Stimulated activated naive B cell treated with anti-CD40 and anti-IgM and Interleukin-4, amounts not matched to agents 10 μg/mL and 1 μg/mL and 100 μg/mL, for 72 hours (primary cell): ENCODE measurements around the gene MRGPRX2.

Source experiments
- ATAC-seq, 2 donors: fragments of 150-1000 bp; cut with Tn5 transposase; replicated peaks; 2 replicates each; pipeline ENCODE4 v1.10.0; 2021; ENCODE audit warnings: moderate library complexity in 1 of 2
- DNase-seq: peaks from one replicate; pipeline ENCODE4 v3.0.0; 2021
- H3K27ac Mint-ChIP-seq: one replicate; pipeline ENCODE4 v1.8.0; 2022; ENCODE audit warnings: mild to moderate bottlenecking, mixed read lengths
- H3K27me3 Mint-ChIP-seq, 2 donors: one replicate each; pipeline ENCODE4 v1.8.0; 2022; ENCODE audit warnings: mixed read lengths in 2 of 2
- H3K36me3 Mint-ChIP-seq, 2 donors: one replicate each; pipeline ENCODE4 v1.8.0; 2022; ENCODE audit warnings: mixed read lengths in 2 of 2, mild to moderate bottlenecking in 1 of 2
- H3K4me1 Mint-ChIP-seq, 2 donors: one replicate each; pipeline ENCODE4 v1.8.0; 2022; ENCODE audit warnings: mixed read lengths in 2 of 2, mild to moderate bottlenecking in 1 of 2
- H3K4me3 Mint-ChIP-seq, 2 donors: one replicate each; pipeline ENCODE4 v1.8.0; 2022; ENCODE audit warnings: mild to moderate bottlenecking in 2 of 2, mixed read lengths in 2 of 2, moderate library complexity in 1 of 2
- H3K9me3 Mint-ChIP-seq, 2 donors: one replicate each; pipeline ENCODE4 v1.8.0; 2022; ENCODE audit warnings: mixed read lengths in 2 of 2, mild to moderate bottlenecking in 1 of 2

MRGPRX2 gene

DNA sequence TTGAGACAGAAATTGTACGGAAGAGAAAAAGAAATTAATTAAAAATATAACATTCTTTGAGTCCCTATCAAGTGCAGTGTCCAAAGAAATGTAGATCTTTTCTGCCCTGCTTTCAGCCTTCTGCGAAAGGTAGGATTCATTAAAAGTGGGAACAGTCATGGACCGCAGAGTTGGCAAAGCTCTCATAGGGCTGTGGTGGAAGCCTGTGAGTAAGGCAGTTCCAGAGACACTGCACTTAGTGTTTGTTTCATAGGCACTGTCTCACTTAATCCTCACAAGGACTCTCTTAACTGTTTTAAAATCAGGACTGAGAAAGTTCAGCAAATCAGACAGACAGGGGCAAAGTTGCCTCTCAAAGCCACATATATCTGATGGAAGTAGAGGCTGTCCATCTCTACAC is 5.5 kb downstream of the MRGPRX2 start:
- no peak overlapping the region for H3K4me3 Mint-ChIP-seq
- DNase-seq (no peak), ATAC-seq (no peak)
- H3K27ac Mint-ChIP-seq, result no peak overlapping the region
- H3K36me3 Mint-ChIP-seq, result peaks cover 0 to 4% of the 10 kb centered on the region in 2 donors
- H3K9me3 Mint-ChIP-seq, result peaks cover 12 to 17% of the 10 kb centered on the region in 2 donors
- H3K27me3 Mint-ChIP-seq, result no peaks in the 10 kb centered on the region
- H3K4me1 Mint-ChIP-seq, result no peaks in the 10 kb centered on the region

DNA sequence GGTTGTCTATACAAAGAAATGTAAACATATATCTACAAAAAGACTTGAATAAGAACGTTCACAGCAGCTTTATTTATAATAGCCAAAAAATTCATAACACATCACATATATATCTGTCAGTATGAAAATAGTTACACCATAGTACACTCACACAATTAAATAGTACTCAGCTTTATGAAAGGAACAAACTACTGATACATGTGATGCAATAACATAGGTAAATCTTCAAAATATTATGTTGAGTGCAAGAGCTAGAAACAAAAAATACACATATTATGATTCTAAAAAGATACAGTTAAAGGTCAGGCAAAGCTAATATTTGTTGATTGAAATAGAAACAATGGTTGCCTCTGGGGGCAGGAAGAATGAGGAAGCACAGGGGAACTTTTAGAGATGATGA is 6.6 kb downstream of the MRGPRX2 start:
- H3K4me3 Mint-ChIP-seq, result no peak overlapping the region
- H3K4me1 Mint-ChIP-seq, result no peaks in the 10 kb centered on the region
- peaks cover 15 to 20% of the 10 kb centered on the region in 2 donors for H3K9me3 Mint-ChIP-seq
- H3K36me3 Mint-ChIP-seq, result peaks cover 0 to 4% of the 10 kb centered on the region in 2 donors
- H3K27me3 Mint-ChIP-seq, result no peaks in the 10 kb centered on the region
- DNase-seq (no peak), ATAC-seq (no peak)
- H3K27ac Mint-ChIP-seq, result no peak overlapping the region

DNA sequence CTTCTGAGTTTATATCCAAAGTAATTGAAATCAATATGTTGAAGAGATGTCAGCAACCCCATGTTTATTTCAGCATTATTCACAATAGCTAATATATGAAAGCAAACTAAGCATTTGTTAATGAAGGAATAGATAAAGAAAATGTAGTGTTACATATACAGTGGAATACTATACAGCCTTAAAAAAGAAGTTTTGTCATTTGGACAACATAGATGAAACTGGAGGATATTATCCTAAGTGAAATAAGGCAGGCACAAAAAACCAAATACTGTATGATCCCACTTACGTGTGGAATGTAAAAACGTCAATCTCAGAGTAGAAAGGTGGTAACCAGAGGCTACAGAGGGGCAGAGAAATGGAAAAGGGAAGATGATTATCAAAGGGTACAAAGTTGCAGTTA is 10.2 kb downstream of the MRGPRX2 start:
- no peak for DNase-seq

DNA sequence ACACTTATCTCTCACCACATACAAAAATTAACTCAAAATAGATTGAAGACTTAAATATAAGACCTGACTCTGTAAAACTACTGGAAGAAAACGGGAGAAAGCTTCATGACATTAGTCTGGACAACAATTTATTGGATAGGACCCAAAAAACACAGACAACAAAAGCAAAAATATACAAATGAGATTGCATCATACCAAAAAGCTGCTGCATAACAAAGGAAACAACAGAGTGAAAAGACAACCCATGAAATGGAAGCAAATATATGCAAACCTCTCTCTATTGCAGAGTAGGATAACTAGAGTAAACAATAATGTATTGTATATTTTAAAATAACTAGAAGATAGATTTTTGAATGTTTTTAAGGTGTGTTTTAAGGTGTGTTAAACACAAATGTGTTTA is 11.2 kb downstream of the MRGPRX2 start:
- Mint-ChIP-seq H3K36me3 (peaks cover 0 to 4% of the 10 kb centered on the region in 2 donors), H3K4me3 (no peak overlapping the region), H3K27ac (no peak overlapping the region), H3K4me1 (no peaks in the 10 kb centered on the region), H3K9me3 (peaks cover 19 to 20% of the 10 kb centered on the region in 2 donors), H3K27me3 (peaks cover 13 to 17% of the 10 kb centered on the region in 2 donors)
- DNase-seq (no peak), ATAC-seq (no peak)

More for the DNA sequence above, 10.2 kb downstream of the MRGPRX2 start:
- peaks cover 0 to 4% of the 10 kb centered on the region in 2 donors for H3K36me3 Mint-ChIP-seq
- H3K4me1 Mint-ChIP-seq, result no peaks in the 10 kb centered on the region
- H3K9me3 Mint-ChIP-seq, result peaks cover 17 to 20% of the 10 kb centered on the region in 2 donors
- H3K4me3 Mint-ChIP-seq, result no peak overlapping the region
- H3K27ac Mint-ChIP-seq, result no peak overlapping the region
- ATAC-seq, result no peak
- peaks cover 6 to 12% of the 10 kb centered on the region in 2 donors for H3K27me3 Mint-ChIP-seq

DNA sequence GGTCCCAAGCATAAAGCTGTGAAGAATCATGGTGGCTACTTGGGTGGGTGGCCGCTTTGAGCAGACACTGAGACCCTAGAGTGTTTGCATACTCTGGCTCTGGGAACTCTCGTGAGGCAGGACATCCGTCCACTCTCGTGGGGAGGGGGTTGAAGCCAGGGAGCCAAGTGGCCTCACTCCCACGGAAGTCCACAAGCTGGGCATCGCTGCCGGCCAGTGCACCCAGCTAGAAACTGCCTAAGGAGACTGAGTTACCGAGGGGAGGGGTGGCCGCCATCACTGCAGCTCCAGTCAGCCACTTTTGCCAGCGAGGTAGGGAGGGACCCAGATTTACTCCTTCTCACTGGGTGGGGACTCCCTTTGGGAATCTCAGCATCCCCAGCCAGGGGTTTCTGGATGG is 20.5 kb downstream of the MRGPRX2 start:
- ATAC-seq (no peak), DNase-seq (no peak)
- H3K27me3 Mint-ChIP-seq, result peaks cover 35 to 37% of the 10 kb centered on the region in 2 donors
- peaks cover 10 to 16% of the 10 kb centered on the region in 2 donors for H3K9me3 Mint-ChIP-seq
- H3K36me3 Mint-ChIP-seq, result no peaks in the 10 kb centered on the region
- H3K4me1 Mint-ChIP-seq, result no peaks in the 10 kb centered on the region
- H3K4me3 Mint-ChIP-seq, result no peak overlapping the region
- H3K27ac Mint-ChIP-seq, result no peak overlapping the region

DNA sequence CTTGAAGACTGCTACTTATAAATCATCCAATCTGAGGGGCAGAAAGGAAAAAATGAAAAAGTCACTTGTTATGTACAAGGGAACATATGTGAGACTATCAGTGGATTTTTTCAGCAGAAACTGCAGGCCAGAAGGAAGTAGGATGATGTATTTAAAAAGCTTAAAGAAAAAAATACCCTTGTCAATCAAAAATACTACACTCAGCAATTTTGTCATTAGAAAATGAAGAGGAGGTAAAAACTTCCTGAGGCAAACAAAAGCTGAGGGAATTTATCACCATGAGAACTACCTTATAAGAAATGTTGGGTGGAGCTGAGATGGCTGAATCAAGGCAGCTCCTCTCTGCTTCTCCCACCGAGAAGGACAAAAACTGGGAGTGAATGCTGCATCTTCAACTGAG is 21.1 kb downstream of the MRGPRX2 start:
- Mint-ChIP-seq H3K36me3 (no peaks in the 10 kb centered on the region), H3K27ac (no peak overlapping the region), H3K4me3 (no peak overlapping the region), H3K4me1 (no peaks in the 10 kb centered on the region), H3K9me3 (peaks cover 10 to 14% of the 10 kb centered on the region in 2 donors), H3K27me3 (peaks cover 30 to 32% of the 10 kb centered on the region in 2 donors)
- DNase-seq, result no peak
- ATAC-seq, result no peak

DNA sequence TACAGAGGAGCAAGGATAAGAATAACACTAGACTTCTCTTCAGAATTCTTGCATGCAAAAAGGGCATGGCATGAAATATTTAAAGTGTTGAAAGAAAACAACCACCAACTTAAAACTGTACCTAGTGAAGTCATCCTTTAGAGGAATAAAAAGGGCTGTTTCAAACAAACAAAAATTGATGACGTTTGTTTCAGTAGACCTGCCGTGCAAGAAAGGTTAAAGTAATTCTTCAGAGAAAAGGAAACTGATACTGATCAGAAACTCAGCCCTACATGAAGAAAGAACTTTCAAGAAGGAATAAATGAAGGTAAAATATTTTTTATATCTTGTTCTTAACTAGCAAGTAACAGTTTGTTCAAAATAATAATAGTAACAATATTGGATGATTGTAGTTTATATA is 27.5 kb downstream of the MRGPRX2 start:
- H3K9me3 Mint-ChIP-seq, result peaks cover 0 to 2% of the 10 kb centered on the region in 2 donors
- no peak overlapping the region for H3K27ac Mint-ChIP-seq
- DNase-seq (no peak), ATAC-seq (no peak)
- no peak overlapping the region for H3K4me3 Mint-ChIP-seq
- H3K36me3 Mint-ChIP-seq, result no peaks in the 10 kb centered on the region
- H3K27me3 Mint-ChIP-seq, result peaks cover 0 to 8% of the 10 kb centered on the region in 2 donors
- H3K4me1 Mint-ChIP-seq, result no peaks in the 10 kb centered on the region

DNA sequence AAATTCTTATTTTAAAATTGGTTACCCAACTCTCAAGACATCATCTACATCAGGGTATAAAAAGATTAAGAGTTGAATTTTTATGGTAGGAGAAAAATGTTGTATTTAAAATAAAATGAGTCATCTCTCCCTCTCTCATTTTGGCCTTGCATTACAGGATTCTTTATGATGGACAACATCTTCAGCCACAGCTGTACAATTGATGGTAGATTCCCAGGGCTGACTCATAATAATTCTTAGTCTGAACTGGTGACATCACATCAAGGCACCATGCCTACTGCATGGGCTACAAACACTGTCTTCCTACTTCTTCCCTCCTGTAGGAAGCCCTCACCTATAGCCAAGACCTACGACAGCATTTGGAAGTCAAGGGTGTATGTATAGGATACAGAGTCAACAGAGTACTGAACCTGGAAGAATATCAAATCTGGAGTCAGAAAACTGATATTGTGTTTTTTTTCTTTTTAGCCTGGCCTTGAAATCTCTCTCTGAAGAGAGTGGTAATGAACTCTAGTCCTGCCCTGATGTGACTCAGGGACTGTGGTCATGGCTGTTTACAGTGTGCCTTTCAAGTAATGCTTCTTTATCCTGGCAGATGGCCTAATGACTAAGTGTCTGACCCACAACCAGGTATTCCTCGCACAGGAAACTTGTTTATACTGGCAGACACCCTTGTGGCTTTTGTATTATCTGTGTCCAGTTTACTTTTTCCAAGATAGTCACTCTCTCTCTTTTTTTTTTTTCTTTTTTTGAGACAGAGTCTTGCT is 32.5 kb downstream of the MRGPRX2 start:
- Mint-ChIP-seq H3K27me3 (peaks cover 0 to 7% of the 10 kb centered on the region in 2 donors), H3K9me3 (peaks cover 0 to 2% of the 10 kb centered on the region in 2 donors), H3K4me3 (no peak overlapping the region), H3K36me3 (no peaks in the 10 kb centered on the region), H3K27ac (no peak overlapping the region), H3K4me1 (no peaks in the 10 kb centered on the region)
- DNase-seq (no peak), ATAC-seq (no peak)

DNA sequence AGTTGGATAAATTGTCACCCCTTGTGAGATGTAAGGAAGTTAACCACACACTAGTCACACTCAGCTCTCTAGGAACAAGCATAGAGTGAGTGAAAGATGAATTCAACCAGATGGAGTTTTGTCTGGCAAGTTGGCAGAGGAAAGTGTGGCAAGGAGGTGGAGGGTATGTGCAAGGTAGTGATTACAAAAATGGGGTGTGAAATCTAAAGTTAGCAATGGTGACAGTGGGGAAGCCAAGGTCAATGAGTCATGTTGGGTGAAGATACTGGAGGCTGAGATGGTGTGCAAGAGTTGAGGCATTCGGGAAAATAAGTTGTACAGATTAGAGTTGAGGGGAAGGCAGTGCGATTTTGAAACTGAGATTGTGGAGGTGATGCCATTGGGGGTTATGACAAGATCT is 33.7 kb downstream of the MRGPRX2 start:
- Mint-ChIP-seq H3K4me3 (no peak overlapping the region), H3K4me1 (no peaks in the 10 kb centered on the region), H3K9me3 (peaks cover 0 to 2% of the 10 kb centered on the region in 2 donors), H3K36me3 (no peaks in the 10 kb centered on the region), H3K27ac (no peak overlapping the region), H3K27me3 (peaks cover 0 to 7% of the 10 kb centered on the region in 2 donors)
- ATAC-seq (no peak), DNase-seq (no peak)

DNA sequence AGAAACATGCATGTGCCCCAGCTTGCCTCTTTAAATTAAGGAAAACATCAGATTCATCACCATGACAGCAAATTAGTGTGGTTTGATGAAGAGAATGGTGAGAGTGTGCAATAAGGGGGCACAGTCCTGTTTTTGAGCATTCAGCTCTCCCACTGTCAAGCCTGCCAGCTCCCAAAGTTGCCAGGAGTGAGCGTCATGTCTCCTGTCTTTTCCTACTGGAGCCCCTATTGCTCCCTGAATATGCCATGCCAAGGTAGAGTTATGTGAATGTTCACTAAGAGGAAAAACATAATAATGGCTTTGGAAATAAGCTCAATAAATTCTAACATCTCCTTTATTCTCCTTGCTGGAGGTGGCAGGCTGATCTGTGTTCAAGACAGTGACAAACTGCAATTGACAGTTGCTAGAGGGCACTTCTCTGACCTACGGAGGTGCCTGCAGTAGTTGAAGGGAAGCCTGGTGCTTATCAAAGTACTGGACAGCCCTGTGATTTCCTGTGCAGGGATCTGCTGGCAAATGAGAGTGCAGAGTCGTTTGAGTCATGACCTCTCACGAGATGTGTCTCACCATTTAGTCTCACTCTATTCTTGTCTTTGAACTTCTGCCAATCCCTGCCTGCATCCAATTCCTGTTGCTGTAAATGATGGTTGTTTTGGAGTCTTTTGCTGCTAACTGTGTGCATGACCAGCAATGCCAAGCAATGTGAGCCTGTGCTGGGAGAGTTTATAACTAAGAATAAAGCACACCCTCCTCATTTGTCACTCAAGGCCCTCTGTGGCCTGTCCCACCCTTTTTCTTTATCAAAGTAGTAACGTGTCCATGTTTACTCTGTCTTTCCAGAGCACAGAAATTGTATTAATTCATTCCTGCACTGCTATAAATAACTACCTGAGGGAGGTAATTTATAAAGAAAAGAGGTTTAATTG is 34.8 kb downstream of the MRGPRX2 start:
- DNase-seq (no peak), ATAC-seq (no peak)
- Mint-ChIP-seq H3K27ac (no peak overlapping the region), H3K27me3 (peaks cover 0 to 7% of the 10 kb centered on the region in 2 donors), H3K9me3 (no peaks in the 10 kb centered on the region), H3K4me1 (no peaks in the 10 kb centered on the region), H3K4me3 (no peak overlapping the region), H3K36me3 (no peaks in the 10 kb centered on the region)

DNA sequence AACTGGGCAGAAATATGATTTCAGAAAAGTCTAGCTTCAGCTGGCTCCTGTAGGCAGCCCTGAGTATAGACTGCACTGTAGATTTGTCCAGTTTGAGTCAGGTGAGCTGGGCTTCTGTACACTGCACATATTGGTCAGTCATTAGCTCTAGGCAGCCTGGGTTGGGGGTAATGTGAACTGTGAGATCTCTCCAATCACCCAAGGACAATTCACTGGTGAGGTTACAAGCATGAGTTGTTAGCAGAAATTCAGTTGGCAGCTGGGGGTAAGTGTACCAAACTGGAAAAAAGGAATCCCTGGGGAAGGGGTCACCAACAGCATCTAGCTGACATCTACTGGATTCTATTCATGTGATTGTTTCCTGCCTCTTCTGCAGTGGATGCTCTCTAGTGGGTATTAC is 39.7 kb downstream of the MRGPRX2 start:
- H3K27ac Mint-ChIP-seq, result no peak overlapping the region
- DNase-seq (no peak), ATAC-seq (no peak)
- H3K4me1 Mint-ChIP-seq, result no peaks in the 10 kb centered on the region
- H3K27me3 Mint-ChIP-seq, result no peaks in the 10 kb centered on the region
- no peaks in the 10 kb centered on the region for H3K9me3 Mint-ChIP-seq
- no peaks in the 10 kb centered on the region for H3K36me3 Mint-ChIP-seq
- H3K4me3 Mint-ChIP-seq, result no peak overlapping the region

DNA sequence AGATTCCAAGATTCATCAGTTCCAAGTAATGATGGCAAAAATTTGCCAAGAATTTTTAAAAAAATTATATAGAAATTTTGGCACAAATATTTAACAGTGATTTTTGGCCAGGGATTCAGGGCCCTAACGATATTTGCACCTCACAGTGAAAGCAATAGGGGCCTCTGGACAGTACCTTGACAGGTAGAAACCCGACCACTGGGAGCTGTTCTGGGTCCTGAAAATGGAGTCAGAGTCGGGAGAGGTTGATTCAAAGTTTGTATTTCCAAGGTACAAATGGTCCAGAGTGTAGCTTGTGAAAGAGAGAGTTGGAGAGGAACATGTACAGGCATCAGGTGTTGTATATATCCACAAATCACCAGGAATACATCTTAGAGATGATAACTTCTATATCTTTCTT is 41.6 kb downstream of the MRGPRX2 start:
- Mint-ChIP-seq H3K4me3 (no peak overlapping the region), H3K9me3 (no peaks in the 10 kb centered on the region), H3K36me3 (no peaks in the 10 kb centered on the region), H3K27ac (no peak overlapping the region), H3K4me1 (no peaks in the 10 kb centered on the region), H3K27me3 (peaks cover under 1 to 1% of the 10 kb centered on the region in 2 donors)
- DNase-seq (no peak), ATAC-seq (no peak)

DNA sequence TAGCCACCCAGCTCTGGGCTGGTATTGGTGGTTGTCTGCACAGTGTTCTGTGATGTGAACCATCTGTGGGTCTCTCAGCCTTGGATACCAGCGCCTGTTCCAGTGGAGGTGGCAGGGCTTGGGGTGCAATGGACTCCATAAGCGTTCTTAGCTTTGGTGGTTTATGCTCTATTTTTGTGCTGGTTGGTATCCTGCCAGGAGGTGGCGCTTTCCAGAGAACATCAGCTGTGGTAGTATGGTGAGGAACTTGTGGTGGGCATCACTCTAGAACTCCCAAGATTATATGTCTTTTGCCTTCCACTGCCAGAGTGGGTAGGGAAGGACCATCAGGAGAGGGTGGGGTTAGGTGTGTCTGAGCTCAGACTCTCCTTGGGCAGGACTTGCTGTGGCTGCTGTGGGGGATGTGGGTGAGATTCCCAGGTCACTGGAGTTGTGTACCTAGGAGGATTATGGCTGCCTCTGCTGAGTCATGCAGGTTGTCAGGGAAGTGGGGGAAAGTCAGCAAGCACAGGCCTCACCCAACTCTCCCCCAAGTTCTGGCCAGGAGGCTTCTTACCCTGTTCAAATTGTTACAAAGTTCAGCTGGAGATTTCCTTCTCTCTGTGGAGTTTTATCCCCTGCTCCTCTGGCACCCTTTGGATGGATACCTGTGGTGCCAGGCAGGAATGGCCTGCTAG is 47.2 kb downstream of the MRGPRX2 start:
- H3K9me3 Mint-ChIP-seq, result peaks cover 8 to 21% of the 10 kb centered on the region in 2 donors
- H3K27me3 Mint-ChIP-seq, result peaks cover 3 to 26% of the 10 kb centered on the region in 2 donors
- H3K4me3 Mint-ChIP-seq, result no peak overlapping the region
- ATAC-seq, result no peak
- DNase-seq, result no peak
- no peaks in the 10 kb centered on the region for H3K4me1 Mint-ChIP-seq
- H3K36me3 Mint-ChIP-seq, result no peaks in the 10 kb centered on the region
- no peak overlapping the region for H3K27ac Mint-ChIP-seq

DNA sequence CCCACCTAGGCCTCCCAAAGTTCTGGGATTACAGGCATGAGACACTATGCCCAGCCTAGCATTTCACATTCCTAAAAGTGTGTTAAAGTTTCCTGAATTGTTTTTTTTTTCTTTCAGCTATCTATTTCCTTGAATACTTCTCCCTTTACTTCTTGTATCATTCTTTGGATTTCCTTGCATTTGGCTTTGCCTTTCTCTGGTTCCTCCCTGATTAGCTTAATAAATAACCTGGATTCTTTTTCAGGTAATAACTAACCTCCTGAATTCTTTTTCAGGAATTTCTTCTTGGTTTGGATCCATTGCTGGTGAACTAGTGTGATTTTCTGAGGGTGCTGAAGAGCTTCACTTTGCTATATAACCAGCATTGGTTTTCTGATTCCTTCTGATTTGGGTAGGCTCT is 47.9 kb downstream of the MRGPRX2 start:
- H3K27ac Mint-ChIP-seq, result no peak overlapping the region
- H3K36me3 Mint-ChIP-seq, result no peaks in the 10 kb centered on the region
- peaks cover 15 to 28% of the 10 kb centered on the region in 2 donors for H3K9me3 Mint-ChIP-seq

More for the DNA sequence above, 47.9 kb downstream of the MRGPRX2 start:
- Mint-ChIP-seq H3K4me1 (no peaks in the 10 kb centered on the region), H3K27me3 (peaks cover 3 to 26% of the 10 kb centered on the region in 2 donors), H3K4me3 (no peak overlapping the region)
- no peak for ATAC-seq
- DNase-seq, result no peak
